Activated T-cell treated with anti-CD3 and anti-CD28 coated beads, Interleukin-2, amount 50 U/mL, for 72 hours (primary cell): ENCODE measurements around the gene KTN1. TPM values are rescaled to one million over a fixed set of nuclear protein-coding genes. Genes with fewer than 3 reads are reported as not detected.

Experiments
- ATAC-seq, 2 donors: fragments of 150-1000 bp; cut with Tn5 transposase; replicated peaks in 1 of 2; 2 replicates each; pipeline ENCODE4 v1.10.0; 2021; ENCODE audit warnings: moderate library complexity in 2 of 2, mild to moderate bottlenecking in 1 of 2
- DNase-seq, 2 donors: peaks; one replicate each; pipeline ENCODE4 v3.0.0; 2021 to 2022; ENCODE audit warnings: mixed read lengths in 1 of 2
- H3K27ac Mint-ChIP-seq: one replicate; pipeline ENCODE4 v1.8.0; 2022; ENCODE audit warnings: mild to moderate bottlenecking, moderate library complexity, mixed read lengths
- H3K27me3 Mint-ChIP-seq: one replicate; pipeline ENCODE4 v1.8.0; 2022; ENCODE audit warnings: low read depth, mixed read lengths
- H3K36me3 Mint-ChIP-seq, 2 donors: one replicate each; pipeline ENCODE4 v1.8.0; 2022; ENCODE audit warnings: mixed read lengths in 2 of 2, mild to moderate bottlenecking in 1 of 2; ENCODE audit not compliant: insufficient read depth in 2 of 2
- H3K4me1 Mint-ChIP-seq: one replicate; pipeline ENCODE4 v1.8.0; 2022; ENCODE audit warnings: low read depth, mixed read lengths
- H3K4me3 Mint-ChIP-seq, 2 donors: one replicate each; pipeline ENCODE4 v1.8.0; 2022; ENCODE audit warnings: mild to moderate bottlenecking in 2 of 2, mixed read lengths in 2 of 2, moderate library complexity in 2 of 2
- H3K9me3 Mint-ChIP-seq, 2 donors: one replicate each; pipeline ENCODE4 v1.8.0; 2022; ENCODE audit warnings: mixed read lengths in 2 of 2
- total RNA-seq, 2 donors: library from RNA; stranded (reverse); gene quantifications; one replicate each; pipeline ENCODE4 v1.2.3, GENCODE V29; 2022

Gene KTN1
- total RNA-seq, 2 donors from 2014 or later, result 144 TPM

- peaks cover 2 to 3% of the 10 kb centered on the region in 2 donors for H3K36me3 Mint-ChIP-seq
- no peaks in the 10 kb centered on the region for H3K4me1 Mint-ChIP-seq
- H3K4me3 Mint-ChIP-seq, result no peak overlapping the region
- ATAC-seq, result peak in 1 of 2 donors; percentile 42
- DNase-seq, result no peak
- H3K27me3 Mint-ChIP-seq, result no peaks in the 10 kb centered on the region
- no peak overlapping the region for H3K27ac Mint-ChIP-seq
- H3K9me3 Mint-ChIP-seq, result peaks cover 0 to 2% of the 10 kb centered on the region in 2 donors
Observed at GRCh38 chr14:55547650-55548315, 32.2 kb upstream of the KTN1 start.

GRCh38 chr14:55553791-55554190 is 26.2 kb upstream of the KTN1 start:
- DNase-seq (no peak), ATAC-seq (no peak)
- Mint-ChIP-seq H3K4me1 (no peaks in the 10 kb centered on the region), H3K27ac (no peak overlapping the region), H3K9me3 (peaks cover 0 to 2% of the 10 kb centered on the region in 2 donors), H3K4me3 (no peak overlapping the region), H3K36me3 (peaks cover 5 to 6% of the 10 kb centered on the region in 2 donors), H3K27me3 (no peaks in the 10 kb centered on the region)

DNA sequence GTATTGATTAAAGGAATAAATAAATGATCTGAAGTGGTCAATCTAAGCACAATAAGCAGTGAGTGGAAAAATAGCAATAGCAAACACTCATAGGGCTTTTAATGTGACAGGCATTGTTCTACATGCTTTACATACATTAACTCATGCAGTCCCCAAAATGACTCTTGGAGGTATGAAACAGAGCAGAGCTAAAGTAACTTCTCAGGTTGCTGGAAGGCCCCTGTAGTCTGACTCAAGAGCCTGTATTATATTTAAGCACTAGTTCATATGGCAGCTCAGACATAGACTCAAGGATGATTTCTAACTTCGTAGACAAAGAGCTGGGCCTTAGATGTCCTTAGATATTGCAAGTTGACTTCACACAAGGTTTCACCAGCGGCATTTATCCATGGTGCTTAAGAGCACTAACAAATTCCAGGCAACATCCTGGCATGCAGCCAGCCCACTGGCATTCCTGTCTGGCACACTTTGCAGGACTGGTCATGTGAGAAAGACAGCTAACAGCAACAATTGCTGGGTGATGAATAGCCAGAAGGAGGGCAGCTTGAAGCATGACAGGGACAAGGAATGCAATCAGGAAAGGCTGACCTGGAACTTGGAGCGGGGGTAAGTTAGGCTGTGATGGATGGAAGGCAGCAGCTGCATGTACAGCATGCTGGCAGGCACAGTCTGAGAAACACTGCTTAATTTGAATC is 22.9 kb upstream of the KTN1 start:
- H3K4me1 Mint-ChIP-seq, result no peaks in the 10 kb centered on the region
- peaks cover 0 to 2% of the 10 kb centered on the region in 2 donors for H3K9me3 Mint-ChIP-seq
- ATAC-seq (no peak), DNase-seq (no peak)
- H3K36me3 Mint-ChIP-seq, result peaks cover 2 to 4% of the 10 kb centered on the region in 2 donors
- H3K27ac Mint-ChIP-seq, result no peak overlapping the region
- H3K27me3 Mint-ChIP-seq, result no peaks in the 10 kb centered on the region
- no peak overlapping the region for H3K4me3 Mint-ChIP-seq

DNA sequence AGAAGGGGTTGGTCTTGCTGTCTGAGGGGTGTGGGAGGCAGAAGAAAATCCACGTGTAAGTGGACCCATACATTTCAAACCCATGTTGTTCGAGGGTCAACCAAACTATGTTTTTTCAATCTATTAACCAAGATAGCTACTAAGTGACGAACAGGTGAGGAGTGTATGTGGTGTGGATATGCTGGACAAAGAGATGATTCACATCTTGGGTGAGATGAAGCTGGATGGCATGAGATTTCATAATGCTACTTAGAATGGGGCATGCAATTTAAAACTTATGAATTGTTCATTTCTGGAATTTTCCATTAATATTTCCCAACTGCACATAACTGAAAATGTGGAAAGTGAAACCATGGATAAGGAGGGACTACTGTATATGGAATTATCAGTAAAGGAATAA is 17.9 kb upstream of the KTN1 start:
- Mint-ChIP-seq H3K4me3 (no peak overlapping the region), H3K36me3 (peaks cover 0 to 1% of the 10 kb centered on the region in 2 donors), H3K27ac (no peak overlapping the region), H3K4me1 (no peaks in the 10 kb centered on the region), H3K27me3 (no peaks in the 10 kb centered on the region), H3K9me3 (no peaks in the 10 kb centered on the region)
- no peak for DNase-seq
- no peak for ATAC-seq

- DNase-seq (no peak), ATAC-seq (no peak)
- Mint-ChIP-seq H3K4me3 (no peak overlapping the region), H3K36me3 (no peaks in the 10 kb centered on the region), H3K9me3 (no peaks in the 10 kb centered on the region), H3K27ac (no peak overlapping the region), H3K4me1 (no peaks in the 10 kb centered on the region), H3K27me3 (no peaks in the 10 kb centered on the region)
Observed at GRCh38 chr14:55568618-55569017, 11.4 kb upstream of the KTN1 start.

DNA sequence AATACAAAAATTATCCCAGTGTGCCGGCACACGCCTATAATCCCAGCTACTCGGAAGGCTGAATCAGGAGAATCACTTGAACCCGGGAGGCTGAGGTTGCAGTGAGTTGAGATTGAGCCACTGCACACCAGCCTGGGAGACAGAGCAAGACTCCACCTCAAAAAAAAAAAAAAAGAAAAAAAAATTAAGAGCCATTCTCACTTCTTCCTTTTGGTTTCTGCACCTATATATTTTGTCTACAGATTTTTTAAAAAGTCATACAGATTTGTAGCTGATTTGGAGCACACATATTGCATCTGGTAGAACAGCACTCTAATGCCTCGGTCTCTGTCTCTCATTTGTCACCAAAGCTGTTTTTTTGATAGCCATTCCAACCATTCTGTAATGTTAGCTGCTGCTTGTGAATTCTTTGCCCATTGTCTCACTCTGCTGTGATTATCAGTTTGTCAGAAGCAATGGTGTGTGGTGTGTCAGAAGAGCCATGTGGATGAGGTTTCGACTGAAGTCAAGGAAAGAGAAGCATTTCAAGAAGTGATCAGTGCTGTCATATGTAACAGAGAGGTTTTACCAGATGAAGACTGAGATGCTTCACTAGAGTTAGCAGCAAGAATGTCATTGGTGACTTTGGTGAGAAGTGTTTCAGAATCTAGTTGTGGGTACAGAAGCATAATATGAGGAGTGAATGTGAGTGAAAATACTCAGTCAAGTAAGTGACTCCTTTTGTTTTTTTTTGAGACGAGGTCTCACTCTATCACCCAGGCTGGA is 8.7 kb upstream of the KTN1 start:
- Mint-ChIP-seq H3K9me3 (no peaks in the 10 kb centered on the region), H3K4me1 (no peaks in the 10 kb centered on the region), H3K27me3 (no peaks in the 10 kb centered on the region), H3K36me3 (no peaks in the 10 kb centered on the region), H3K27ac (no peak overlapping the region), H3K4me3 (no peak overlapping the region)
- ATAC-seq (no peak), DNase-seq (no peak)

GRCh38 chr14:55572578-55572977 is 7.4 kb upstream of the KTN1 start:
- Mint-ChIP-seq H3K36me3 (no peaks in the 10 kb centered on the region), H3K4me1 (peaks cover 10% of the 10 kb centered on the region), H3K4me3 (no peak overlapping the region), H3K9me3 (no peaks in the 10 kb centered on the region), H3K27me3 (no peaks in the 10 kb centered on the region), H3K27ac (no peak overlapping the region)
- ATAC-seq (no peak), DNase-seq (no peak)

DNA sequence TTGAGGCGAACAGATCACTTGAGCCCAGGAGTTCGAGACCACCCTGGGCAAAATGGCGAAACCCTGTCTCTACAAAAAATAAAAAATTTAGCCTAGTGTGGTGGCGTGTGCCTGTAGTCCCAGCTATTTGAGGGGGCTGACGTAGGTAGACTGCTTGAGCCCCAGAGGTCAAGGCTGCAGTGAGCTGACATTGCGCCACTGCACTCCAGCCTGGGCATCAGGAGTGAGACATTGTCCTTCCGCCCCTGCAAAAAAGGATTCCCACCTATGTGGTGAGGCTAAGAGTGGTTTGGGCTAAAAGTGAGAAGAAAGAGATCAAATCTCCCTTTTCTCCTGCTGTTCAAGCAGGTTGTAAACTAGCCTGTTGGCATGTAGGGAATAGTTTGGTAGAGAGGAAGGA is 5.0 kb upstream of the KTN1 start:
- Mint-ChIP-seq H3K36me3 (no peaks in the 10 kb centered on the region), H3K4me1 (peaks cover 28% of the 10 kb centered on the region), H3K27me3 (no peaks in the 10 kb centered on the region), H3K4me3 (no peak overlapping the region), H3K27ac (no peak overlapping the region), H3K9me3 (no peaks in the 10 kb centered on the region)
- DNase-seq, result no peak
- no peak for ATAC-seq

GRCh38 chr14:55577229-55577628 is 2.8 kb upstream of the KTN1 start:
- Mint-ChIP-seq H3K27ac (peak overlapping the region; percentile 18), H3K27me3 (no peaks in the 10 kb centered on the region)

DNA sequence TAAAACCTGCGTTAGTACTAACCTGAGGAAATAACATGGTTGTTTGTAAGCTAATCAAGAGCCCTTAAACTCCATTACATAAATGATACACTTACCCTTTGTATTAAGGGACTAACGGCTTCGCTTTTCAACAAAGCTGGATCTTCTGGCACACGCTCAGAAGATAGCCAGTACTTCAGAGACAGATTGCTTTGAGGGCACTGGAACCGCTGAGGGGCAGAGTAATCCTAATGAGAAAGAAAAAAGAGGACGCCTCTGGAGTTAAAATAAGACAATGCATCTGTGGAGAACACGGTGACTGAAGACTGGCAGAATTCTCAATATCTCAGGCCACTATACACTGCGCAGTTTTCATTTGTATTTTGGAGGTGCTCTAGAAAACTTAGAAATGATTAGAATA is 1.5 kb upstream of the KTN1 start:
- Mint-ChIP-seq H3K27me3 (no peaks in the 10 kb centered on the region), H3K4me1 (peaks cover 41% of the 10 kb centered on the region), H3K27ac (peak overlapping the region; percentile 61), H3K4me3 (peak overlapping the region; percentile 95 to 97), H3K36me3 (peaks cover 0 to 1% of the 10 kb centered on the region in 2 donors), H3K9me3 (no peaks in the 10 kb centered on the region)
- ATAC-seq (no peak), DNase-seq (no peak)

More at GRCh38 chr14:55577229-55577628, 2.8 kb upstream of the KTN1 start:
- H3K36me3 Mint-ChIP-seq, result peaks cover 0 to 1% of the 10 kb centered on the region in 2 donors
- DNase-seq (peak in 1 of 2 donors; percentile 4), ATAC-seq (no peak)
- H3K4me3 Mint-ChIP-seq, result peak overlapping the region; percentile 27 to 41
- H3K9me3 Mint-ChIP-seq, result no peaks in the 10 kb centered on the region
- peaks cover 41% of the 10 kb centered on the region for H3K4me1 Mint-ChIP-seq

DNA sequence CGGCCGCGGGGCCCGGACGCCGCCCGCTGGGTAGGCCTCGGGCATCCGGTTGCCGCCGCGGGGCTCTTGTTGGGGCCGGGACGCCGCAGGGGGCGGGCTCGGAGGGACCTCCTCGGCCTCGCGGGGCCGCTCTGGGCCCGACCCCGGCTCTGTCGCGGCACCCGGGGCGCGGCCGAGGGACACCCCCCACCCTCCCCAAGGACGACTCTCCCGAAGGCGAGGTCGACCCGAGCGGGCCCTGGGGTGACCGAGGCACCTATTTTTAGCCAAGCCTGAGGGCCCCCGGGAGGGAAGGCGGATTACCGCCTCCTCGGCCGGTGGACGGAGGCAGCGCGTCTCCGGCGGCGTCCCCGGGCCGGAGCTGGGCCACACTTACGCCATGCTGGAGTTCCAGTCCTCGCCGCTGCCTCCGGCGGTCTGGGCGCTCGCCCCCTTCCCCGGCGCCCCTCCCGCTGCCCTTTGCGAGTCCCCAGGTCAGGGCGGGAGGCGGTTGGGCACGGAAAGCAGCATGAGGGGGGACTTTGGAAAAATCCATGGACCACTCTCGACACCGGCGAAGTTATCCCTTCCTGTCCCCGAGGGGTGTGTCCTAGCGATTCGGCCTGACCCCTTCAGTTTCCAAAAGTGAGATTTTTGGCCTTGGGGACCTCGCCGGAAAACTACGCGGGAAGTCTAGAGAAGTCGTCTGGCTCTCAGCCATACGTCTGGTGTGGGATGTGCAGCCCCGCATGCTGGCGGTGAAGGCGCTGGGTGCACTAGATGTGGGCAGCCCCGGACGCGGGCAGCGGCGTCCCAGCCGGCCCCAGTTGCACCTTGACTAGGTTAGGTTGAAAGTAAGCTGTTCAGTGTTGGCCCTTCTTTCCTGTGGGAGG is 699 bp downstream of the KTN1 start:
- H3K27me3 Mint-ChIP-seq, result no peaks in the 10 kb centered on the region
- ATAC-seq (peak; percentile 67 to 74), DNase-seq (peak; percentile 72 to 75)
- H3K4me1 Mint-ChIP-seq, result peaks cover 43% of the 10 kb centered on the region
- H3K36me3 Mint-ChIP-seq, result peaks cover 0 to 1% of the 10 kb centered on the region in 2 donors
- H3K4me3 Mint-ChIP-seq, result peak overlapping the region; percentile 78 to 84
- H3K9me3 Mint-ChIP-seq, result no peaks in the 10 kb centered on the region
- peak overlapping the region; percentile 78 for H3K27ac Mint-ChIP-seq

GRCh38 chr14:55581342-55581771 is 1.4 kb downstream of the KTN1 start:
- ATAC-seq, result peak; percentile 1 to 8
- peak overlapping the region; percentile 78 for H3K27ac Mint-ChIP-seq
- DNase-seq, result no peak
- H3K4me1 Mint-ChIP-seq, result peaks cover 50% of the 10 kb centered on the region
- H3K27me3 Mint-ChIP-seq, result no peaks in the 10 kb centered on the region
- no peaks in the 10 kb centered on the region for H3K9me3 Mint-ChIP-seq
- peak overlapping the region; percentile 78 to 84 for H3K4me3 Mint-ChIP-seq
- peaks cover 0 to 1% of the 10 kb centered on the region in 2 donors for H3K36me3 Mint-ChIP-seq
